Measurements from ENCODE around the gene DCAF11. TPM values are rescaled to one million over a fixed set of nuclear protein-coding genes. Genes with fewer than 3 reads are reported as not detected.

DCAF11 gene
- total and polyA plus RNA-seq, 2 of the 13 experiments (the other 11 are each of a cell fraction or from before 2014, with no cell fraction given): 150 to 257 TPM

DNA sequence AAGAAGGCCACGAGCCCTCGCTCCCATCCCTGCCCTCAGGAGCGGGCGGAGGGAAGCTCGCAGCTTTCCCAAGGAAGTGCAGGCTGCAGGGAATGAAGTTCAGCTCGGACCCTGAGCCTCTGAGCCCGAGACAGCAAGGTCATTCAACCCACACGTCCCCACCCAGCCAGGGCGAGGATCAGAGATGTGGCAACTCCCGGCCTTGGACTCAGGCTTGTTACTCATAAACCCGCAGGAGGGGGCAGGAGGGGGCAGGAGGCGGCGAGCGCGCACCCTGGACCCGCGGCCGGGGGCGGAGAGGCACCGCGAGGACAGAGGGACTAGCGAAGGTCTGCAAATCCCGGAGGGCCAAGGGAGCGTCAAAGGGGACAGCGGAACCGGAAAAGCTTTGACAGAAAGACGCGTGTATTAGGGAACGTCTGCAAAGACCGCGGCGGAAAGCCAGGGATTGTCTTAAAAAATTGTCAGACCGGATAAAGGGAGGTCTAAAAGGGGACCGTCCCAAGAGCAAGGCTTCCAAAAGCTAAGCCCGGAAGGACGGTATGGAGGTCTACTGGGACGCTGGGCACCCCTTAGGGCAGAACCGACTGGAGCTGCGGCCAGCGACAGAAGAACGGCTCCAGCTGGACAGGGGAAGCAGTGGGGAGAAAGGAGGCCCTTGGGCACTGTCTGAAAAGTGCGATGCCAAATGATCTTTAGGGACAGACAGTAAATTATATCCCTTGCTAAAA, 611 bp upstream of the DCAF11 start (continued):
- TF ChIP-seq, protein P1, sequence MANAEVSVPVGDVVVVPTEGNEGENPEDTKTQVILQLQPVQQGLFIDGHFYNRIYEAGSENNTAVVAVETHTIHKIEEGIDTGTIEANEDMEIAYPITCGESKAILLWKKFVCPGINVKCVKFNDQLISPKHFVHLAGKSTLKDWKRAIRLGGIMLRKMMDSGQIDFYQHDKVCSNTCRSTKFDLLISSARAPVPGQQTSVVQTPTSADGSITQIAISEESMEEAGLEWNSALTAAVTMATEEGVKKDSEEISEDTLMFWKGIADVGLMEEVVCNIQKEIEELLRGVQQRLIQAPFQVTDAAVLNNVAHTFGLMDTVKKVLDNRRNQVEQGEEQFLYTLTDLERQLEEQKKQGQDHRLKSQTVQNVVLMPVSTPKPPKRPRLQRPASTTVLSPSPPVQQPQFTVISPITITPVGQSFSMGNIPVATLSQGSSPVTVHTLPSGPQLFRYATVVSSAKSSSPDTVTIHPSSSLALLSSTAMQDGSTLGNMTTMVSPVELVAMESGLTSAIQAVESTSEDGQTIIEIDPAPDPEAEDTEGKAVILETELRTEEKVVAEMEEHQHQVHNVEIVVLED (CRISPR knock-in tag; IDR thresholded peaks at IDR 0.05; ENCODE audit: borderline replicate concordance): peak; percentile 77
- peak; percentile 89; the same call in 1 of the 2 replicates for TF ChIP-seq ZNF253 (CRISPR knock-in tag; IDR thresholded peaks at IDR 0.05; ENCODE audit: borderline replicate concordance)
- peak; percentile 100 for TF ChIP-seq TARDBP (CRISPR knock-in tag; IDR thresholded peaks at IDR 0.05)
- TF ChIP-seq, protein P2, sequence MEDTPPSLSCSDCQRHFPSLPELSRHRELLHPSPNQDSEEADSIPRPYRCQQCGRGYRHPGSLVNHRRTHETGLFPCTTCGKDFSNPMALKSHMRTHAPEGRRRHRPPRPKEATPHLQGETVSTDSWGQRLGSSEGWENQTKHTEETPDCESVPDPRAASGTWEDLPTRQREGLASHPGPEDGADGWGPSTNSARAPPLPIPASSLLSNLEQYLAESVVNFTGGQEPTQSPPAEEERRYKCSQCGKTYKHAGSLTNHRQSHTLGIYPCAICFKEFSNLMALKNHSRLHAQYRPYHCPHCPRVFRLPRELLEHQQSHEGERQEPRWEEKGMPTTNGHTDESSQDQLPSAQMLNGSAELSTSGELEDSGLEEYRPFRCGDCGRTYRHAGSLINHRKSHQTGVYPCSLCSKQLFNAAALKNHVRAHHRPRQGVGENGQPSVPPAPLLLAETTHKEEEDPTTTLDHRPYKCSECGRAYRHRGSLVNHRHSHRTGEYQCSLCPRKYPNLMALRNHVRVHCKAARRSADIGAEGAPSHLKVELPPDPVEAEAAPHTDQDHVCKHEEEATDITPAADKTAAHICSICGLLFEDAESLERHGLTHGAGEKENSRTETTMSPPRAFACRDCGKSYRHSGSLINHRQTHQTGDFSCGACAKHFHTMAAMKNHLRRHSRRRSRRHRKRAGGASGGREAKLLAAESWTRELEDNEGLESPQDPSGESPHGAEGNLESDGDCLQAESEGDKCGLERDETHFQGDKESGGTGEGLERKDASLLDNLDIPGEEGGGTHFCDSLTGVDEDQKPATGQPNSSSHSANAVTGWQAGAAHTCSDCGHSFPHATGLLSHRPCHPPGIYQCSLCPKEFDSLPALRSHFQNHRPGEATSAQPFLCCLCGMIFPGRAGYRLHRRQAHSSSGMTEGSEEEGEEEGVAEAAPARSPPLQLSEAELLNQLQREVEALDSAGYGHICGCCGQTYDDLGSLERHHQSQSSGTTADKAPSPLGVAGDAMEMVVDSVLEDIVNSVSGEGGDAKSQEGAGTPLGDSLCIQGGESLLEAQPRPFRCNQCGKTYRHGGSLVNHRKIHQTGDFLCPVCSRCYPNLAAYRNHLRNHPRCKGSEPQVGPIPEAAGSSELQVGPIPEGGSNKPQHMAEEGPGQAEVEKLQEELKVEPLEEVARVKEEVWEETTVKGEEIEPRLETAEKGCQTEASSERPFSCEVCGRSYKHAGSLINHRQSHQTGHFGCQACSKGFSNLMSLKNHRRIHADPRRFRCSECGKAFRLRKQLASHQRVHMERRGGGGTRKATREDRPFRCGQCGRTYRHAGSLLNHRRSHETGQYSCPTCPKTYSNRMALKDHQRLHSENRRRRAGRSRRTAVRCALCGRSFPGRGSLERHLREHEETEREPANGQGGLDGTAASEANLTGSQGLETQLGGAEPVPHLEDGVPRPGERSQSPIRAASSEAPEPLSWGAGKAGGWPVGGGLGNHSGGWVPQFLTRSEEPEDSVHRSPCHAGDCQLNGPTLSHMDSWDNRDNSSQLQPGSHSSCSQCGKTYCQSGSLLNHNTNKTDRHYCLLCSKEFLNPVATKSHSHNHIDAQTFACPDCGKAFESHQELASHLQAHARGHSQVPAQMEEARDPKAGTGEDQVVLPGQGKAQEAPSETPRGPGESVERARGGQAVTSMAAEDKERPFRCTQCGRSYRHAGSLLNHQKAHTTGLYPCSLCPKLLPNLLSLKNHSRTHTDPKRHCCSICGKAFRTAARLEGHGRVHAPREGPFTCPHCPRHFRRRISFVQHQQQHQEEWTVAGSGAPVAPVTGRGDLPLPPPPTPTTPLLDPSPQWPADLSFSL (CRISPR knock-in tag; IDR thresholded peaks at IDR 0.05): no peak
- TF ChIP-seq ZNF891 (CRISPR knock-in tag; IDR thresholded peaks at IDR 0.05): peak; percentile 77; the same call in 1 of the 2 replicates
- TF ChIP-seq RARA (CRISPR knock-in tag; IDR thresholded peaks at IDR 0.05): peak; percentile 99
- TF ChIP-seq ZNF510 (CRISPR knock-in tag; IDR thresholded peaks at IDR 0.05; ENCODE audit: low read depth): peak; percentile 49; the same call in 1 of the 2 replicates
- TF ChIP-seq POLR2AphosphoS5 (IDR thresholded peaks at IDR 0.05; ENCODE audit: low read depth, low read length): peak; percentile 94
- TF ChIP-seq, protein P3, sequence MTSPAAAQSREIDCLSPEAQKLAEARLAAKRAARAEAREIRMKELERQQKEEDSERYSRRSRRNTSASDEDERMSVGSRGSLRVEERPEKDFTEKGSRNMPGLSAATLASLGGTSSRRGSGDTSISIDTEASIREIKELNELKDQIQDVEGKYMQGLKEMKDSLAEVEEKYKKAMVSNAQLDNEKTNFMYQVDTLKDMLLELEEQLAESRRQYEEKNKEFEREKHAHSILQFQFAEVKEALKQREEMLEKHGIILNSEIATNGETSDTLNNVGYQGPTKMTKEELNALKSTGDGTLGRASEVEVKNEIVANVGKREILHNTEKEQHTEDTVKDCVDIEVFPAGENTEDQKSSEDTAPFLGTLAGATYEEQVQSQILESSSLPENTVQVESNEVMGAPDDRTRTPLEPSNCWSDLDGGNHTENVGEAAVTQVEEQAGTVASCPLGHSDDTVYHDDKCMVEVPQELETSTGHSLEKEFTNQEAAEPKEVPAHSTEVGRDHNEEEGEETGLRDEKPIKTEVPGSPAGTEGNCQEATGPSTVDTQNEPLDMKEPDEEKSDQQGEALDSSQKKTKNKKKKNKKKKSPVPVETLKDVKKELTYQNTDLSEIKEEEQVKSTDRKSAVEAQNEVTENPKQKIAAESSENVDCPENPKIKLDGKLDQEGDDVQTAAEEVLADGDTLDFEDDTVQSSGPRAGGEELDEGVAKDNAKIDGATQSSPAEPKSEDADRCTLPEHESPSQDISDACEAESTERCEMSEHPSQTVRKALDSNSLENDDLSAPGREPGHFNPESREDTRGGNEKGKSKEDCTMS (CRISPR knock-in tag; conservative IDR thresholded peaks at IDR 0.05): no peak; the same call in 1 of the 2 replicates
- no peak; the same call in 1 of the 2 replicates for TF ChIP-seq ZNF235 (CRISPR knock-in tag; IDR thresholded peaks at IDR 0.05; ENCODE audit: borderline replicate concordance)
- TF ChIP-seq ZFYVE20 (CRISPR knock-in tag; IDR thresholded peaks at IDR 0.05; ENCODE audit: borderline replicate concordance, low read depth): no peak
- TF ChIP-seq KDM1A (CRISPR knock-in tag; IDR thresholded peaks at IDR 0.05): peak; percentile 97
- TF ChIP-seq, protein P4, sequence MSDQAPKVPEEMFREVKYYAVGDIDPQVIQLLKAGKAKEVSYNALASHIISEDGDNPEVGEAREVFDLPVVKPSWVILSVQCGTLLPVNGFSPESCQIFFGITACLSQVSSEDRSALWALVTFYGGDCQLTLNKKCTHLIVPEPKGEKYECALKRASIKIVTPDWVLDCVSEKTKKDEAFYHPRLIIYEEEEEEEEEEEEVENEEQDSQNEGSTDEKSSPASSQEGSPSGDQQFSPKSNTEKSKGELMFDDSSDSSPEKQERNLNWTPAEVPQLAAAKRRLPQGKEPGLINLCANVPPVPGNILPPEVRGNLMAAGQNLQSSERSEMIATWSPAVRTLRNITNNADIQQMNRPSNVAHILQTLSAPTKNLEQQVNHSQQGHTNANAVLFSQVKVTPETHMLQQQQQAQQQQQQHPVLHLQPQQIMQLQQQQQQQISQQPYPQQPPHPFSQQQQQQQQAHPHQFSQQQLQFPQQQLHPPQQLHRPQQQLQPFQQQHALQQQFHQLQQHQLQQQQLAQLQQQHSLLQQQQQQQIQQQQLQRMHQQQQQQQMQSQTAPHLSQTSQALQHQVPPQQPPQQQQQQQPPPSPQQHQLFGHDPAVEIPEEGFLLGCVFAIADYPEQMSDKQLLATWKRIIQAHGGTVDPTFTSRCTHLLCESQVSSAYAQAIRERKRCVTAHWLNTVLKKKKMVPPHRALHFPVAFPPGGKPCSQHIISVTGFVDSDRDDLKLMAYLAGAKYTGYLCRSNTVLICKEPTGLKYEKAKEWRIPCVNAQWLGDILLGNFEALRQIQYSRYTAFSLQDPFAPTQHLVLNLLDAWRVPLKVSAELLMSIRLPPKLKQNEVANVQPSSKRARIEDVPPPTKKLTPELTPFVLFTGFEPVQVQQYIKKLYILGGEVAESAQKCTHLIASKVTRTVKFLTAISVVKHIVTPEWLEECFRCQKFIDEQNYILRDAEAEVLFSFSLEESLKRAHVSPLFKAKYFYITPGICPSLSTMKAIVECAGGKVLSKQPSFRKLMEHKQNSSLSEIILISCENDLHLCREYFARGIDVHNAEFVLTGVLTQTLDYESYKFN (CRISPR knock-in tag; conservative IDR thresholded peaks at IDR 0.05): peak; percentile 100
